Inflammatory macrophage treated with lipopolysaccharide for 4 hours (primary cell): ENCODE data around the gene ZNRF3.
"Not testable (repeated sequence)": the region's sequence is repeated elsewhere in the genome, so short reads cannot be mapped to it uniquely, and the experiment has no call there.

Source experiments
- DNase-seq: peaks from one replicate; pipeline ENCODE4 v3.0.0-alpha.2; 2020

Gene ZNRF3

GRCh38 chr22:28989484-28989883, 106.1 kb downstream of the ZNRF3 start:
- no peak for DNase-seq

GRCh38 chr22:28989912-28990311, 106.5 kb downstream of the ZNRF3 start:
- no peak for DNase-seq

GRCh38 chr22:28992565-28993356, 109.4 kb downstream of the ZNRF3 start:
- no peak for DNase-seq

DNA sequence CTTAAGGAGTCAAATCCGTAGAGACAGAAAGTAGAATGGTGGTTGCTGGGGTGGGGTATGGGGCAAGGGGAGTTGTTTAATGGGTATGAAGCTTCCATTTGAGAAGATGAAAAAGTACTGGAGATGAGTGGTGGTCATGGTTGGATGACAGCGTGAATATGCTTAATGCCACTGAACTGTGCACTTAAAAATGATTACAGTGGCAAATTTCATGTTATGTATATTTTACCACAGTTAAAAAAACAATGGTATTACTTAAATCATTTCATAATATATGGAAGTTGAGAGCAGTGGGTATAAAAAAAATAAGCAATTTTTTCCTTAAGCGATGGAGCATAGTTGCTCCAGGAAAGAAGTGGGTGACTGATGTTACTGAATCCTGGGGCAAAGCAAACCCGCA, 111.2 kb downstream of the ZNRF3 start:
- no peak for DNase-seq

DNA sequence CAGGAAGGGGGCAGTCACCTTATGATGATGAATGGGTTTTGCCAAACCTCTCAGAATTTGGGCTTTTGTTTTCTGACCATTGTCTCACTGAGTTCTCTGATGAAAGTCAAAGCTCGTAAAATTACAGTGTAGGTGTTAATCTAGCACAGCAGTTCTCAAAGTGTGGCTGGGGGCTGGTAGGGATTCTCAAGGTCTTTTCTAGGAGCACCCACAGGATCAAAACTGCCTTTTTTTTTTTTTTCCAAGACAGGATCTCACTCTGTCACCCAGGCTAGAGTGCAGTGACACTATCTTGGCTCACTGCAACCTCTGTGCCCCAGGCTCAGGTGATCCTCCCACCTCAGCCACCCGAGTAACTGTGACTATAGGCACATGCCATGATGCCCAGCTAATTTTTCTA, 112.2 kb downstream of the ZNRF3 start:
- DNase-seq: no peak

DNA sequence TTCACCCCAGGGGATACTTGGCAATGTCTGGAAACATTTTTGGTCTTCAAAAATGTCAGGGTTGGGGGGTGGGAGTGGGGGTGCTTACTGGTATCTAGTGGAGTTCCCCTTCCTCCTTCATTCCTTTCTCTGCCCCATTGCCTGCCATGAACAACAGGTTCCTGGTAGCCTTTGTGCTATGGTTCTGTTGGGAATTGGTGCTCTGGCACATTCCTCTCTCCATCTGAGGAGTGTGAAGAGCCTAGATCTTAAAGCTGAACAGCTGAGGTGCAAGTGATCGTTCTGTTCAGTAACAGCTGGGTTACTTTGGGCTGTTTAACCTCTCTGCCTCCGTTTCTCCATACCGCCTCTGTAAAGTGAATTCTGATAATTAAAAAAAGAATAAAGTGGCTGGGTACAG, 114.0 kb downstream of the ZNRF3 start:
- no peak for DNase-seq

DNA sequence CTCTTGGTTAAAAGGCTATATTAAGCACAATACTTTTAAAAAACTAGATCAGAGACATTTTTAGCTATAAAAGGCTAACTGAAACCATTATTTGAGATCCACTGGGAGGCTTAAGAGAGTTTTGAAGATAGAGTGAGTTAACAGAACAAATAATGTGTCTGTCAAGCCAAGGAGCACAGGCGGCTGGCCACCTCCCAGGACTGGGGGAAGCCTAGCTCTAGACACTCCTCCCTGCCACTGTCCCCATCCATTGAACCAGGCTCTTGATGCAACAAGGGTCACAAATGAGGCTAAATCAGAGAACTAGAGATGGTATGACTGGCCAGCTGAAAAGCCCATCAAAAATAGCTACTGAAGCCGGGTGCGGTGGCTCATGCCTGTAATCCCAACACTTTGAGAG, 115.3 kb downstream of the ZNRF3 start:
- DNase-seq: no peak

GRCh38 chr22:28999510-28999909, 116.1 kb downstream of the ZNRF3 start:
- DNase-seq: no peak

DNA sequence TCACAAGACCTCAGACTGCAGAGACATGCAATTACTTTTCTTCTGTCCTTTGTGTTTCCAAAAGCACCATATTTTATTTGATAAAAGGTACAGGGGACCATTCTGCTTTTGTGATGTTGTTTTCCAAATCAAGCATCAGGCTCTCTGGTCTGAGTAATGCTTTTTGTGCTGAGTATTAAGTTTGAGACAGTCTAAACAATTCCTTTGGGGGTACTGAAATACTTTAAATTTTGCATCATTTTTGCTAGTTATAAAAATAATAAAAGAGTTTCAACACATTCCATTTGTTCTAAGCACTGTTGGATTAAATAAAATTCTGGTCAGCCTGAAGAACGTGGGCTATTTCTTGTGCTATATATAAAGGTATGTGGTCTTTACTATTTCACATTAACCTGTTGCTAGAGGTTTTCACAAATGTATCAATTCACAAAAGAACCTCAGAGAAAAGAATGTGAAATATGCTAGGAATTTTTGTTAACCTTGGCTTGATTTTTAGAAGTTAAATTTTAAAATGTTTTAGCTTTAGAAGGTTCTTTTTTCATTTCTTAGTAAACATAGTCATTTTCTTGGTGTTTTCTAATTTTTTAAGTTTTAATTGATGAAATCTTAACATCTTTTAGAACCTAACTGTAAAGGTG, 116.7 kb downstream of the ZNRF3 start:
- no peak for DNase-seq

GRCh38 chr22:29000641-29001040, 117.3 kb downstream of the ZNRF3 start:
- no peak for DNase-seq

GRCh38 chr22:29002603-29003002, 119.2 kb downstream of the ZNRF3 start:
- DNase-seq: no peak

DNA sequence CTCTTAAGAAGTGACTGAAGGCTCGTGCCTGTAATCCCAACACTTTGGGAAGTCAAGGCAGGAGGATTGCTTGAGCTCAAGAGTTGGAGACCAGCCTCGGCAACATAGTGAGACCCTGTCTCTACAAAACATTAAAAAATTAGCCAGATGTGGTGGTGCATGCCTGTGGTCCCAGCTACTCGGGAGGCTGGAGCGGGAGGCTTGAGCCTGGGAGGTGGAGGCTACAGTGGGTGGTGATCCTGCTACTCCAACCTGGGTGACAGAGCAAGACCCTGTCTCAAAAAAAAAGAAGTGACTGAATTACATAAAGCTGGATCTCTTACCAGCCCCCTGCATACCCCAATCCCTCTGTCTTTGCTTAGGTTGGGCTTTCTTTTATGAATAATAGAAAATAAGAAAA, 120.2 kb downstream of the ZNRF3 start:
- no peak for DNase-seq

DNA sequence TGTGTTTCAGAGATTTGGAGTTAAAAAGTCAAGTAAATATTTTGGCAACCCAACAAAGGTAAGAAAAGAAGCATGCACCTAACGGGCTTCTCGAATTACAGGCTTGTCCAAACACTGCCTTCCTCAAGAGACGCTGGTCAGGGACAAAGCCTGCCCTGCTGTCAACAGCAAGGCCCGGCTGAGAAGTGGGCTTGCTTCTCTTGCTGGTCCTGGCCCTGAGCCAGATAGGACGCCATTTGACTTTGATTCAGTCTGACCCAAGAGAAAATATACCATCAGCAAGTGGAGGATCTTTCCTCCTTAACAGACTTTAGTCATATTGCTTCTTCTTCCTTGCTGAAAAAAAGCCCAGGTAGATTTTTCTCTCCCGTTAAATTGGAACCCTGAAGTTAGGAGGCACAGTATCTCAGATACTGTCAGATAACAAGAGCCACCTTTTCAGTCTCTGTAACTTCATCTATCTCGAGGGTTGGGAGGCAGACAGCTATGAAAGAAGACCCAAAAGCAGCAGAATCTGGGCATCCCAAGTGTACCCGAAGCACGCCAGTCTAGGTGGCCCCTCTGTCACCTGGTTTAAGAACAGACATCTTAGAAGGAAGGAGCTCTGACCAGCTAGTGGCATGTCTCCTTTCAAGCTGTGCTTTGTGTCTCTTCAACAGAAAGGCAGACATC, 120.7 kb downstream of the ZNRF3 start:
- no peak for DNase-seq

DNA sequence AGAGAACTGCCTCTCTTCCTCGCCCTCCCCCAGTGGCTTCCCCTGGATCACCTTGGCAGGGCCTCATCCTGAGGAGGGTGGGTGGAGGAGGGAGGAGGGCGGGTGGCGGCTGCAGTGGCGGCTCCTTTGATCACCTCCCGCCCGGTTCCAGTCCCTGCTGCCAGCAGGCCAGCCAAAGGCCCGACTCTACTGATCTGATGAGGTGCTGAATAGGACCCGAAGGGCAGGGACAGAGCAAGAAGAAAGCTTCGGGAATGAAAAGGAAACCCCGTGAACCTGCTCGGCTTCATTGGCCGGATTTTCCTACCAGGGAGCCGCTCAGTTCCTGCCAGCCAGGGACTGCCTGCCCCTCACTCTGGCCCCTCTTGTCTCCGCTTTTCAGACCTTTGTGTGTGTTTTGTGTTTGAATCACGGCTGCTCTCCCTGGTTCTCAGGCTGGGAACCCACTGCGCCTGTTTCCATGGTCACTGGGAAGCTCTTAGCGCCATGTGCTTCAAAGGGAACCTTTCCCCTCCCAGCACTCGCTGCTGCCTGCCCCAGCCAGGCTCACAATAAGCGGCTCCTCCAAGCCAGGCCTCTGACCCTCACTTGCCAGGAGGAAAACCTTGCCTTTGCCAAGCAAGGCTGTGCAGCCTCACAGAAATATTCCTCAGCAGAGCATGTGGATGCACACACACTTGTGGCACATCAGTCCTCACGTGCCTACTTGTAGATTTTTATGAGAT, 121.4 kb downstream of the ZNRF3 start:
- no peak for DNase-seq

- not testable (repeated sequence) for DNase-seq
These were observed 122.4 kb downstream of the ZNRF3 start for GRCh38 chr22:29005754-29006153.

- DNase-seq: no peak
These were observed 123.0 kb downstream of the ZNRF3 start for GRCh38 chr22:29006346-29006745.

- DNase-seq: no peak
These were observed 125.8 kb downstream of the ZNRF3 start for GRCh38 chr22:29009148-29009547.

- no peak for DNase-seq
These were observed 128.1 kb downstream of the ZNRF3 start for GRCh38 chr22:29011240-29012100.

DNA sequence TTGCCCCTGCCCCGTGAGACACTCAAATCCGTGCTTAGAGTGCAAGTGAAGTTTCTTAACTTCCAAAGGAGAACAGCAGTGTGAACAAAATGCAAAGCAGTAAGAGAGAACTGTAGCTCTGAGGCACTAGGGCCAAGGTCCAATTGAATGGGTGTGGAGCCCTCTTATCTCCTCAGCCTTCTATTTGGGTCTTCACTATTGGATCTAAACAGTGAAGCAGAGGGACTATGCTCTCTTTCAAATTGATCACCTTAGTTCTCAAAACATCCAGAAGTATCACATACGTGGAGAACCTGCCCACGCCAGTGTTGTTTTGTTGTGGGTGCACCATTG, 128.7 kb downstream of the ZNRF3 start:
- no peak for DNase-seq

DNA sequence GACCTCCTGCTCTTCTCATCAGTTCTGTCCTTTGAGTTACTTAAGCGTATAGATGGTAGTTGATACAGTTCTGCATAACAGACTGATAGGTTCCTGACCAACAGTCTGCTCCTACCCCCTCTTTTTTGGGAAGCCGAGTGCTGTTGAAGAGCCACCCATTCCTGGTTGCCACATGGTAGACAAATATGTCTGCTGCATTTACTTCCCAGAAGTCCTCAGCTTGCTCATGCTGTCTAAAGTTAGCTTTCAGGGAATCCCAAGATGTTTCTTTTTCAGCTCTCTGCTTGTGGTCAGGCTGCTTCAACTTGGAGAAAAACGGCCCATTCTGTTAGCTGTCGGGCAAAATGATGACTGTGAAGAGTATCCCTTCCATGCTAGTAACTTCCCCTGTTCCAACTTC, 129.6 kb downstream of the ZNRF3 start:
- no peak for DNase-seq

DNA sequence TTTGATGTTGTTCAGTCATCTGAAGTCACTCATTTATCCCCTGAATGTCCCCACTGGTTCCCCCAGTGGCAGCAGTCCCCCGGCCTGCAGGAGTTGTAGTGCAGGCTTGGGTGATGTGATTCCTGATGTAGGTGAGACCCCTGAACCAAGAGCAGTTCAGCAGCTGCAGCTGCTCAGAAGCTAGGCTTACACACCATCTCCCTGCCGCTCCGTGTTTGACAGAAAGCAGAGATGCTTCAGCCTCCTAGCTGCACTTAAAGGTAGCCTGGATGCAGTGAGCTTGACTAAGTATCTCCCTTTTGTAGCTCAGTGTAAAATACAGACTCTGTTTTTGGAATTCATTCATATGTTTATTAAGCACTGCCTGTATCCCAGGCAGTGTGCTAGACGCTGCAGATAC, 130.9 kb downstream of the ZNRF3 start:
- no peak for DNase-seq

- DNase-seq: no peak
These were observed 131.4 kb downstream of the ZNRF3 start for GRCh38 chr22:29014773-29015172.
